ENCODE data around the gene NCMAP.
A peak's percentile ranks its signal among the peaks of the same experiment; 100 is the strongest.
"Not testable (repeated sequence)": the region's sequence is repeated elsewhere in the genome, so short reads cannot be mapped to it uniquely, and the experiment has no call there.

NCMAP gene

GRCh38 chr1:24555591-24556413 lies at the start of gene NCMAP:
Gene NCMAP (plus strand): TSS chr1:24556087. CDS start chr1:24595431, 39,344 bp downstream.
- peak; percentile 23 for DNase-seq (ENCODE audit: low spot score)

GRCh38 chr1:24506691-24507381 lies 49.1 kb upstream of the NCMAP start:
- DNase-seq (ENCODE audit: low spot score), result peak; percentile 50

GRCh38 chr1:24507405-24507804 lies 48.5 kb upstream of the NCMAP start:
- peak; percentile 56 for DNase-seq (ENCODE audit: low spot score)

GRCh38 chr1:24508911-24509310 lies 47.0 kb upstream of the NCMAP start:
- no peak for DNase-seq (ENCODE audit: low spot score)

GRCh38 chr1:24513706-24514105 lies 42.2 kb upstream of the NCMAP start:
- DNase-seq (ENCODE audit: low spot score), result no peak

GRCh38 chr1:24514946-24515345 lies 40.9 kb upstream of the NCMAP start:
- DNase-seq (ENCODE audit: low spot score), result no peak

- not testable (repeated sequence) for DNase-seq (ENCODE audit: low spot score)
Observed at GRCh38 chr1:24515671-24516209, 40.1 kb upstream of the NCMAP start.

- no peak for DNase-seq (ENCODE audit: low spot score)
Observed at GRCh38 chr1:24516506-24516905, 39.4 kb upstream of the NCMAP start.

- DNase-seq (ENCODE audit: low spot score), result no peak
Observed at GRCh38 chr1:24517898-24518297, 38.0 kb upstream of the NCMAP start.

GRCh38 chr1:24520282-24520681 lies 35.6 kb upstream of the NCMAP start:
- DNase-seq (ENCODE audit: low spot score), result not testable (repeated sequence)

- DNase-seq (ENCODE audit: low spot score), result no peak
Observed at GRCh38 chr1:24525606-24526005, 30.3 kb upstream of the NCMAP start.

- DNase-seq (ENCODE audit: low spot score), result no peak
Observed at GRCh38 chr1:24526045-24526444, 29.8 kb upstream of the NCMAP start.

- DNase-seq (ENCODE audit: low spot score), result peak; percentile 65
Observed at GRCh38 chr1:24526940-24527542, 28.8 kb upstream of the NCMAP start.

- no peak for DNase-seq (ENCODE audit: low spot score)
Observed at GRCh38 chr1:24528744-24529143, 27.1 kb upstream of the NCMAP start.

- DNase-seq (ENCODE audit: low spot score), result not testable (repeated sequence)
Observed at GRCh38 chr1:24529292-24529691, 26.6 kb upstream of the NCMAP start.

- DNase-seq (ENCODE audit: low spot score), result peak; percentile 74
Observed at GRCh38 chr1:24535021-24535424, 20.9 kb upstream of the NCMAP start.

- DNase-seq (ENCODE audit: low spot score), result no peak
Observed at GRCh38 chr1:24535778-24536177, 20.1 kb upstream of the NCMAP start.

GRCh38 chr1:24536391-24536840 lies 19.5 kb upstream of the NCMAP start:
- DNase-seq (ENCODE audit: low spot score), result peak; percentile 65

- no peak for DNase-seq (ENCODE audit: low spot score)
Observed at GRCh38 chr1:24540051-24540905, 15.6 kb upstream of the NCMAP start.

- DNase-seq (ENCODE audit: low spot score), result peak; percentile 37
Observed at GRCh38 chr1:24540906-24541710, 14.8 kb upstream of the NCMAP start.
